Right lobe of liver (tissue), 6 donors: Measurements from ENCODE around the gene GPR17. TPM values are rescaled to one million over a fixed set of nuclear protein-coding genes. Genes with fewer than 3 reads are reported as not detected.

ENCODE experiments used
- ATAC-seq, 4 donors: fragments of 200-7000 bp; cut with Tn5 transposase; one replicate each; pipeline ENCODE4 v1.9.1; 2020; ENCODE audit warnings: mild to moderate bottlenecking in 4 of 4, moderate library complexity in 4 of 4
- DNase-seq, 3 donors: peaks; one replicate each; pipeline ENCODE4 v3.0.0-alpha.2; 2020
- H3K27ac ChIP-seq, 3 donors: fragments of 200-600 bp; one replicate each; pipeline ENCODE4 v1.8.0; 2022
- H3K27me3 ChIP-seq, 2 donors: fragments of 200-600 bp; one replicate each; pipeline ENCODE4 v1.8.0; 2022
- H3K36me3 ChIP-seq, 4 donors: fragments of 200-600 bp; sonication (generic) in 1 of 4; one replicate each; pipeline versions ENCODE4 v1.5.1 to v1.8.0; 2017 to 2022; ENCODE audit warnings: control low read depth in 1 of 4
- H3K4me1 ChIP-seq, 4 donors: fragments of 200-600 bp; sonication (generic) in 1 of 4; one replicate each; pipeline versions ENCODE4 v1.5.1 to v1.8.0; 2017 to 2022; ENCODE audit warnings: control low read depth in 1 of 4
- H3K4me3 ChIP-seq, 3 donors: fragments of 200-600 bp; one replicate each; pipeline ENCODE4 v1.8.0; 2022
- H3K9me3 ChIP-seq, 4 donors: fragments of 200-600 bp; sonication (generic) in 1 of 4; one replicate each; pipeline versions ENCODE4 v1.5.1 to v1.8.0; 2017 to 2022; ENCODE audit warnings: control low read depth in 1 of 4
- CTCF ChIP-seq, 4 donors: fragments of 200-600 bp in 3 of 4; fragments of 450-650 bp in 1 of 4; IDR thresholded peaks; one replicate each; pipeline versions ENCODE4 v1.5.1 to v1.8.0; 2016 to 2022; ENCODE audit warnings: antibody characterized with exemption in 4 of 4, mild to moderate bottlenecking in 2 of 4
- POLR2A ChIP-seq: fragments of 450-650 bp; IDR thresholded peaks from one replicate; pipeline ENCODE4 v1.6.1; 2017; ENCODE audit warnings: antibody characterized with exemption, mild to moderate bottlenecking
- WGBS: methylation state at CpG from one replicate; pipeline ENCODE4 v1.1.6; 2018; ENCODE audit warnings: low coverage, low lambda C conversion rate; ENCODE audit not compliant: insufficient coverage; ENCODE audit errors: missing lambda C conversion rate; 5-methylcytosine and 5-hydroxymethylcytosine counted together
- intact Hi-C, 2 donors: fragments of 100-400 bp; cut with DNase I; formaldehyde crosslinking; loops; one replicate each; pipeline versions ENCODE4 v1.11.2 to v1.14.1; 2022
- total RNA-seq, 6 experiments: library from RNA; depleted of rRNA in 2 of 6; stranded (reverse); fragments of >200 nt in 2 of 6; fragmentation: NEBNext Ultra II Directional in 3 of 6; extraction: Animal tissue kit (Norgen Biotek cat#: 25700) in 3 of 6; gene quantifications; one replicate each; pipeline versions ENCODE4 v1.1.0 to v1.2.4, GENCODE V29; 2016 to 2023
- donor health status: DM: no; HTN: yes; CAD: no.
- donor health status: DM: no; HTN: no; CAD: no.
- donor health status: DM: no; HTN: no; CAD: no.
- donor health status: DM: no; HTN: yes; CAD: no.
- donor health status: DM: no; HTN: yes; CAD: no.

The GPR17 gene
- total RNA-seq, 6 experiments from 2014 or later = not detected

DNA sequence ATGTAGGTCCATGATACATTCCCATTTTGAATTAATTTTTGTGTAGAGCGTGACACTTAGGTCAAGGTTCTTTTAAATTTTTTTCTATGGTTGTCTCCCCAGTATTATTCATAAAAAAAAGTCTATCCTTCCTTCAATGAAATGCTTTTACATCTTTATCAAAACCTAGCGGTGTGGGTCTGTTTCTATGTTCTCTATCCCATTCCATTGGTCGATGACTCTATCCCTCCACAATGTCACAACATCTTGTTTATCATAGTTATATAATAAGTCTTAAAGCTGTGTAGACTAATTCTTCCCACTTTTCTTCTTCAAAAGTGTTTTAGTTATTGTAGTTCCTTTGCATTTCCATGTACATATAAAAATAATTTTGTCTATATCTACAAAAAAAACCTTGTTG lies 47.2 kb upstream of the GPR17 start:
- no peak overlapping the region for H3K4me3 ChIP-seq
- intact Hi-C loops = no loop called here
- H3K4me1 ChIP-seq = no peaks in the 10 kb centered on the region
- no peaks in the 10 kb centered on the region for H3K36me3 ChIP-seq
- H3K9me3 ChIP-seq = no peaks in the 10 kb centered on the region
- H3K27ac ChIP-seq = no peak overlapping the region
- H3K27me3 ChIP-seq = no peaks in the 10 kb centered on the region
- no peak for ATAC-seq
- DNase-seq = no peak
- TF ChIP-seq POLR2A (no peak), CTCF (IDR thresholded peaks at IDR 0.05) (no peak)
- 80% methylated on average over 3 of the region's 3 CpGs for WGBS

GRCh38 chr2:127599211-127599610 lies 46.7 kb upstream of the GPR17 start:
- Histone ChIP-seq H3K4me1 (no peaks in the 10 kb centered on the region), H3K36me3 (no peaks in the 10 kb centered on the region), H3K27me3 (no peaks in the 10 kb centered on the region), H3K27ac (no peak overlapping the region), H3K9me3 (no peaks in the 10 kb centered on the region), H3K4me3 (no peak overlapping the region)
- DNase-seq (no peak), ATAC-seq (no peak)
- TF ChIP-seq POLR2A (no peak), CTCF (IDR thresholded peaks at IDR 0.05) (no peak)
- 46% methylated on average over 3 of the region's 3 CpGs for WGBS
- intact Hi-C loops = no loop called here

GRCh38 chr2:127604986-127605385 lies 41.0 kb upstream of the GPR17 start:
- intact Hi-C loops = no loop called here
- ATAC-seq (no peak), DNase-seq (peak in 1 of 3 donors; percentile 28)
- H3K27me3 ChIP-seq = no peaks in the 10 kb centered on the region
- no peak overlapping the region for H3K4me3 ChIP-seq
- H3K9me3 ChIP-seq = no peaks in the 10 kb centered on the region
- H3K27ac ChIP-seq = no peak overlapping the region
- TF ChIP-seq POLR2A (no peak), CTCF (IDR thresholded peaks at IDR 0.05) (no peak)
- 85% methylated on average over 8 of the region's 8 CpGs for WGBS
- no peaks in the 10 kb centered on the region for H3K4me1 ChIP-seq
- H3K36me3 ChIP-seq = no peaks in the 10 kb centered on the region

DNA sequence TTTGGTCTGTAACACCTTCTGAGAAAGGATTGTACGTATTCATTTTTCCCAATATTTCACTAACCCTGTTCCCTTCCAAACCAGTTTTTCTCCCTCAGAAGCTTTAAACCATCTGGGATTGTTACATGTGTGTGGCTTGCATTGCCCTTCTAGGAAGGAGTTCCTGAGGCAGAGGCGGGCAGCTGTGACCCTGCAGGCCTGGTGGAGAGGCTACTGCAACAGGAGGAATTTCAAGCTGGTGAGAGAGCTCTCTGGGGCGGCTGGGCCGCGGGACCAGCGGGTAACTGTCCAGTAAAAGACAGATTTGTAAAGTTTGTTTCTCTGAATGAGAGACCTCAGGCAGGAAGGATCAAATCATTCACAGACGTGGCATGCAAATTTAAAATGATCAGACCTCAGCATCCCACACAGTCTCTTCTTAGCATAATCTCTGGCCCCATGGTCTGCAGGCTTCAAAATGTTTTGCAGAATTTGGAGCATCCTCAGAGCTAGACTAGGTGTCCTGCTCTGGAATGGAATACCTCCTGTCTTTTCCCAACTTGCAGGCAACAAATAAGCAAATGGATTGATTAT lies 40.2 kb upstream of the GPR17 start:
- DNase-seq = peak in 1 of 3 donors; percentile 5
- H3K27ac ChIP-seq = no peak overlapping the region
- no peaks in the 10 kb centered on the region for H3K9me3 ChIP-seq
- 74% methylated on average over 5 of the region's 7 CpGs for WGBS
- H3K27me3 ChIP-seq = no peaks in the 10 kb centered on the region
- no peak for TF ChIP-seq POLR2A
- TF ChIP-seq CTCF (IDR thresholded peaks at IDR 0.05) = no peak
- H3K36me3 ChIP-seq = no peaks in the 10 kb centered on the region
- intact Hi-C loops = no loop called here
- ATAC-seq = no peak
- H3K4me1 ChIP-seq = no peaks in the 10 kb centered on the region
- no peak overlapping the region for H3K4me3 ChIP-seq
